Activated CD8-positive, alpha-beta memory T cell treated with anti-CD3 and anti-CD28 coated beads for 4 hours (primary cell): ENCODE results near the gene EHBP1.

Source experiments
- DNase-seq, 2 donors: peaks; one replicate each; pipeline ENCODE4 v3.0.0-alpha.2; 2020; ENCODE audit warnings: low read depth in 2 of 2

Gene EHBP1

GRCh38 chr2:62958206-62958605 is 252.7 kb downstream of the EHBP1 start:
- DNase-seq, result no peak

- DNase-seq, result no peak
Measured at GRCh38 chr2:62964050-62964449, 258.5 kb downstream of the EHBP1 start.

DNA sequence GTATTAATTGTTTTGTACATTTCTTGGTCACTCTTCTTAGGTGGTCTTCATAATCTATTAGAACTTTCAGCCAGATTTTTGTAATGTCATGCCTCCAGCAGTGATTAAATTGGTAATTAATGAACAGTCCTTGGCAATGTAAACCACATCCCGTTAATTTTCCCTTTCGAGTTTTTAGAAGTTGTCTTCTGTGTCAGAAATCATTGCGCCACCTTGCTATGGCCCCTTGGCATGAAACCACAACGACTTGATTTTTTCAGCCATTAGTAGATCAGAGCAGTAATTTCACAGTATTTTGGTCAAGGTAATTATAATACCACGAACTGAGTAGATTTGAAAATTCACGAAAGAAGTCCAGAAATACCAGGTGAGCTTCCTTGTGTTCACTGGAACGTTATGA is 259.2 kb downstream of the EHBP1 start:
- DNase-seq, result no peak

DNA sequence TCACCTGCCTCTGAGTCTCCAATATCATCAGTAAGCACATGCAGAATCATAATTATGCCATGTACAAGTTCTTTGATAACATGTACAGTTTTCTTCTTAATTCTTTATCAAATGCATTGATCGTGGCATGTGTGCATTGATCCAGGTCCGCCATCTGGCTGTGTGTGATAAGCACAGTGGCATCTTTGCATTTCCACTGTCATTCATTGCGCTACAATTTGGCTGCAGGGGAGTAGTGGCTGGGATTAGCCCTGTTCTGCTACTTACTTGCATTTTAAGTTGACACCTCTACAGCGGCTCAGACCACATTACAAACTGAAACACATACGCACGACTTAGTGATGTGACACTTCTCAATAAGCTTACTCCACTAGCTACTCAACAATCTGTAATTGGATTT is 261.5 kb downstream of the EHBP1 start:
- no peak for DNase-seq

DNA sequence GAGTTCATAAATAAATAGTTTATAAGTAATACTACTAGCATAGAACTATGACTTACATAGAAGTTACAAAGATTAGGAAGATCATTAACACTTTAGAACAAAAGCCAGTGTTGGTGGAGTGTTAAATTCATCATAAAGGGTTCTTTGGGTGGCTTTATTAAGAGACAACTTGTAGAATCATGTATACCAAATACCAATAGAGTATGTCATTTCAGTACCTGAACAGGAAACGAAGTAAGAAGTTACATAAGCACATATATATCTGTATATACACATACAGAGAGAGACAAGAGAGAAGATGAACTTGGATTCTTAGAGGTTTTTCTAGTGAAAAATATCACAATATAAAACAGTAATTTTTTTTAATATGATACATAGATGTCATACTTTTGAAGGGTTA is 262.7 kb downstream of the EHBP1 start:
- DNase-seq, result no peak

DNA sequence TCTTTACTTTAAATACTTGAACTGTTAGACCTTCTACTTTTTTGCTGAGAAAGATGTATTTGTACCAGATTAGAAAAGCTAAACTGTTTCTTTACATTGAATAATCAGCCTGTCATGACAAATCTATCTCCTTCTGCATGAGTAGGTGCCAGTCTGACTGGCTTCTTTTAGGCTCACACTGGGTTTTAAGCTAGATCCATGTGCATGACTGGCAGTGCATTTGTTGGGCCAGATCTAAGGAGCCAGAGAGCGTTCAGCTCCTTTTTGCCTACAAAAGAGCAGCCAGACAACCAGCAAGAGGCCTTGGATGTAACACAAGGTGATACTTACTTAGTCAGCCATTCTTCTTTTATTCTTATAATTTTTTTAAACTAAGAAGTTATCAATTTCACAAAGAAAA is 263.2 kb downstream of the EHBP1 start:
- DNase-seq, result no peak

GRCh38 chr2:62971936-62972335 is 266.4 kb downstream of the EHBP1 start:
- no peak for DNase-seq

DNA sequence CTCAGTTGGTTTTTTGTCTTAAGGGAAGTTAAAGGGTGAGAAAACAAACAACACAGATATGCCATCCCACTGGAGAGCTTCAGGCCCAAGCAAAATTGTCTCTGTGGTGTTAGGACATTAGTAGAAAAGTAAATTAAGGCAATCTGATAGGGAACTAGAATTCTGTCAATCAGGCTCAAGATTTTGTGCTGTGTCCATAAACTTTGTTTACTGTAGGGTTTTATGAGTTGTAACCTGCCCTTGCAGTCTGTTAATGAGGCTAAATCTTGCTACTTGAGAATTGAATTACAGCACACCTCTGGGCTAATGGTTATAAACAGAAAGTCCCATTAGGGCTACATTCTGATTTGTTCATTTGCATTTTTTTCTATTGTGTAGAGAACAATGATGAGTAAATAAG is 267.1 kb downstream of the EHBP1 start:
- no peak for DNase-seq

- no peak for DNase-seq
Measured at GRCh38 chr2:62974999-62975398, 269.5 kb downstream of the EHBP1 start.

DNA sequence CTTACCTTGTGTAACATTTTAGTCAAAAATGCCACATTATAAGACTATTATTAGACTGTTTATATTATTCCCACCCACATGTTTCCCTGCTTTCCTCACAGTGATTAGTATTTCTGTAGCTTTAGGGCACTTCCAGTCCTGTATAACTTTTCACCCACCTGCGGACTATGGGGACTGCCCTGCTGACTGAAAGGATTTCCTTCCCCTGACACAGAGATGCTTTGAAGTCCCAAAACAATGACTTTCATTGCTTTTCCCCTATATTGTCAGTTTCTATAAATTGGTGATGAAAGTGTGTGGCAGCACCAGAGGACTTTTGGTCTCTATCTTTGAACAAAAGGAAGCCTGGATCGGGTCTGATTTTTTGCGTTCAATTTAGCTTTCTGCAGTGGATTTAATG is 286.1 kb downstream of the EHBP1 start:
- no peak for DNase-seq

DNA sequence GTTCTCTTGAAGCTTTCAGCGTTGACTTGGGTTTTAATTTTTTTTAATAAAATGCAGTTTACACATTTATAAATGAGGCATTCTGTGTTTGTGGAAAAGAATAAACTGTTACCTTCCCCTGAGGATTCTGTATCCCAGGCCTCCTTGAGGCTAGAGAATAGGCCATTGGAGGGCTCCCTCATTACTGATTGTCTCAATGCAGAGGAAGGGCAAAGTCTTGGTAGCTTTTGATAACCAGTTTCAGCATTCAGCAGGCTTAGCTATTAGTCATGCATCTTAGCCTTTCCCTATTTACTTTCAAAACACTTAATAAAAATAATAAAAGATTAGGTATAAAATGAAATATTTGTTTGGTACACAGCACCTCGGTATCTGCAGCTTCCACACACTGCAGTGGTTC is 287.0 kb downstream of the EHBP1 start:
- DNase-seq, result no peak

DNA sequence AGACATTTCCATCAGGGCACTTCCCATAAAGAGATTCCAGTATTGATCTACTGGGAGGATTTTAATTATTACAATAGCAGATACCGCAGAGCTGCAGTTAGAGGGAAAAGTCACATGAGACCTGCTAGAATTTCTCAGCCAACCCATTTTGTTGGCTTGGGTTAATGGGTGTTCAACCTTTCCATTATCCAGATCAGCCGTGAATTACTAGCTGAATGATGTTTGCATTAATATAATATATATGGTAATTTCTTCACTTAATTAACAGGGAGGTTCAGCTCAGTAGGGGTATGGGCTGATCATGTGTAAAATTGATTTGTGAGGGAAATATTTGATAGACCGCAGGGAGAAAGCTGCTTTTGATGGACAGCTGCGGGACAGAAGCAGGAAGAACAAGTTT is 288.7 kb downstream of the EHBP1 start:
- DNase-seq, result no peak

DNA sequence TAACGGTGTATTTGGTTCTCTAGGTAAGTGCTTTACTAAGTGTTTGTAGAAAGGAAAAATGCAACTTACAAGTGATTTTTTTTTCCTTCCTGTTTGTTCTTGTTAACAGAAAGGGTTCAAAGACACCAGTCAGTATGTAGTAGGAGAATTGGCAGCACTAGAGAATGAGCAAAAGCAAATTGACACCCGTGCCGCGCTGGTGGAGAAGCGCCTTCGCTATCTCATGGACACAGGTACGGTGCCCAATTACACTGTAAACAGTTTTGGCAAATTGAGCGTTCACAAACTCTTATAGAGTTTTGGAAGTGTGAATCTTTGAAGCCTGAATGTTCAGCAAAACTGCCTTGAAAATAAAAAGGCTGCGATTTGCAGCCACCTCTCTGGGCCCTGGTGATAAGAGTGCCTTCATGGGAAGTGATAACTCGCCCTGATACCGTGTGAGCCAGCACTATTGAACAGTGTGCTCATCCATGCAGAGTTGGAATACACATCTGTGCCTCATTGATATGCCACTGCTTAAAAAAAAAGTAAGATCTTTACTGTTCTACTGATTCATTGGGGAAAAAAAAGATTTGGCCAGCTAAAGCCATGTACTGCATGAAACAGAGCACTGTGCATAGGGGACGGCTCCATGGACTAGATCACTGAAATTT is 291.1 kb downstream of the EHBP1 start:
- DNase-seq, result no peak

DNA sequence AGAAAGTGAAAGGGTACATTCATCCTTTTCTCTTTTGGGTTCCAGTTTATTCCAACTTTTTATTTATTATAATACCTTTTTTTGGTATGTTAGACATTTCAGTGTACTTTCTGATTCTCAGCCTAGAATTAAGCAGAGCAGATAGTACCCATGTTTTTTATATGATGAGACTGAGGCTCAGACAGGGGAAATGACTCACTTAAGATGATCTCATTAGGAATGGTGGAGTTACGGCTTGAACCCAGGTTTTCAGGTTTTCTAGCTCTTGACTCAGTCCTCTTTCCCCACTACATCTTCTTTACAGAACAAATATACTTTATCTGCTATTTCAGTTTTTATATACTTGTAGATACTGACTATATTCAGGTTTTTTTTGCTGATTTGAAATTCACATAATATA is 293.4 kb downstream of the EHBP1 start:
- no peak for DNase-seq

- no peak for DNase-seq
Measured at GRCh38 chr2:62999905-63000304, 294.4 kb downstream of the EHBP1 start.

- no peak for DNase-seq
Measured at GRCh38 chr2:63000801-63001200, 295.3 kb downstream of the EHBP1 start.

- DNase-seq, result no peak
Measured at GRCh38 chr2:63001576-63001975, 296.1 kb downstream of the EHBP1 start.

GRCh38 chr2:63003351-63003750 is 297.8 kb downstream of the EHBP1 start:
- no peak for DNase-seq

GRCh38 chr2:63007813-63008458 is 302.4 kb downstream of the EHBP1 start:
- no peak for DNase-seq

DNA sequence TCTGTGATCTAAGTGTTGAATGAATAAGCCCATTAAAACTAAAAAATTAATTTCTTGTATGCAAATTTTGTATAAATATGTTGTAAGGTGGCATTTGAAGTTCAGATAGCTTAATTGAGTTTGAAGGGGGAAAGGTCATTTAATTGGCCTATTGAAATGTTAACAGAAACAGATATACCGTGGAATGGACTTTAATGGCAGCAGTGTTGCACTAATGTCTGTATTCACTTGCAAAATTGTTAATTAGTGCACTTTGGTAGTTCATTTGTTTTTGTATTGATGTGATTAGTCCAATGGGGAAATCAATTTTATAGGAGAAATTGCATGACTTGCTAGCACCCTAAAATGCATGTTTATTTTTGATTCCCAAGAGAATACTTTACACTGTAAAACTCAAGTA is 303.3 kb downstream of the EHBP1 start:
- no peak for DNase-seq

DNA sequence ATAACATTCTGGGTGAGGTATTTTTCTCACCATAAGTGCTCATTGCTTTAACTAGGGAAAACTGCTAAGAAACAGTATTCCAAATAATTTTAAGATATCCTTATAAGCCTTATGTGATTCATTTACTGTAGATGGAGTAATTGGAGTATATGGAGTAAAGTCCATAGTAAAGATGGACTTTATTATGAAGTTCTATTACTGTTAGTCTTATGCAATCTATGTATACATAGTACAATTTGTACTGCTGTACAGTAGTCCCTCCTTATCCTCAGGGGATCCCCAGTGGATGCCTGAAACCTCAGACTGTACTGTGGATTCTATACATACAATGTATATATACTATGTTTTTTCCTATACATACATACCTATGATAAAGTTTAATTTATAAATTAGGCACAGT is 304.0 kb downstream of the EHBP1 start:
- no peak for DNase-seq

DNA sequence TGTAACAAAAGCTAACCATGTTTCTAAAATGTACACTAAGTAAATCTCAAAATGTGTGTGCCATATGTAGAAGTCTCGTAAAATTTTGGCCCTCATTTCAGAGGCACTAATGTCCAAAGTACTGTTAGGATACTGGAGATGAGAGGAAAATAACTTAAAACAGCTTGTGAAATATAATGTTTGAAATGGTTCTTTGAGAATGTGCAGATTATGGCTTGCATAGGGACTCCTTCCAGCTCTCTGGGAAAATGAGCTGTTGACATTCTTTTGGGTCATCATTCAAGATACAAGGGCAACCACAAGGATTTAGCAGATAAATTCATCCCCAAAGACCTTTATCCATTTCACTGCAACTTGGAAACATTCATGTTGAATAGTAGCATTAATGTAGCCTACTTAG is 307.0 kb downstream of the EHBP1 start:
- DNase-seq, result no peak

GRCh38 chr2:63013438-63013837 is 307.9 kb downstream of the EHBP1 start:
- no peak for DNase-seq

DNA sequence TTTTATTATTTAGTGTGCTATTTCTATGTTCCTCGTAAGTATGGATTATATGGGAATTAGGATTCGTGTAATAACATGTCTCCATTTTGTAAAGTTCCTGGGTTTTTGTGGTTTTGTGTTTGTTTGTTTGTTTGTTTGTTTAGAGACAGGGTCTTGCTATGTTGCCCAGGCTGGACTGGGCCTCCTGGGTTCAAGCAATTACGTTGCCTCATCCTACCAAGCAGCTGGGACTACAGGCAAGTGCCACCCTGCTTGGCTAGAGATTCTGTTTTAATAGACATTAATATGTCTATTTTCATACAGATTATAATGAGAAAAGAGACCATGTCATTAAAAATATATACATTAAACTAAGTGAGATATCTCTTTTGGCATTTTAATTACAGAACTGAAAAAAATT is 309.9 kb downstream of the EHBP1 start:
- DNase-seq, result no peak
